PC-9 (cell line): ENCODE measurements around the gene IGFBP5.

ENCODE experiments used
- CTCF ChIP-seq: fragments of 200-600 bp; sonication (generic); conservative IDR thresholded peaks from 2 replicates; pipeline ENCODE4 v1.6.1; 2017; ENCODE audit warnings: mixed run types, antibody characterized with exemption, mild to moderate bottlenecking, moderate library complexity
- EZH2 ChIP-seq: fragments of 200-600 bp; sonication (generic); IDR thresholded peaks from 2 replicates; pipeline ENCODE4 v1.8.0; 2017; ENCODE audit warnings: antibody characterized with exemption, low read depth

GRCh38 chr2:216702756-216703155 lies 7.4 kb upstream of the IGFBP5 start:
- TF ChIP-seq CTCF (no peak), EZH2 (no peak)
